HG03439 (cell line): ENCODE data around the gene BCL7A.
"Not testable (repeated sequence)": the region's sequence is repeated elsewhere in the genome, so short reads cannot be mapped to it uniquely, and the experiment has no call there.

Source experiments
- ATAC-seq: cut with Tn5 transposase; IDR thresholded peaks from one replicate; pipeline ENCODE4 v1.9.1; 2021; ENCODE audit warnings: mild to moderate bottlenecking, moderate library complexity; ENCODE audit not compliant: unreplicated experiment

The BCL7A gene

DNA sequence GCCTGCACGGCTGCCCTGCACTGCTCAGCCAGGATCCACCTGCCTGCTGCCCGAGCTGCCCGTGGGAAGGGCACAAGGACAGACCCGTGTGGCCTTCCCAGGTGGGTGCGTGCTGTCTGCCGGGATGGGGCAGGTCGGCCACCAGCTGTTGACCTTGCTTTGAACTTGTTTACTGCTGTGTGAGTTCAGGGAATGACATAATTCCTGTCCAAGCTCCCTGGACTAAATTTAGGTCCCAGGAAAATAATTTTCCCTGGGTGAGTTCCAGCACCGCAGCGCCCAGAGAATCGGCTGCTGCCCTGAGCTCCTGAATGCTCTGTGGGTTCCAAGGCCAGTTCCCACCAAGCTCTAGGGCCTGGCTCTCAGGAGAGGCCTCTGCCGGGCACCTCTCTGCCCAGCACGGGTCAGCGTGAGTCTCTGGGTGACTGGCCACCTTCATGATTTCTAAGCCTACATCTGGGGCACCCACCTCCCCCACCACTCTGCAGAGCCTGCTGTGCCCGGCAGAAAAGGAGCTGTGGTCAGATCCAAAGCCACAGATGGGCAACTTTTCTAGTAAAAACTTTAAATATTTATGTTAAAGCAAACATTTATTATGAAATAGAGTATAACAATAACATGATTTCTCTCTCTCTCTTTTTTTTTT is 29.7 kb downstream of the BCL7A start:
- ATAC-seq = no peak

- ATAC-seq = no peak
Measured at GRCh38 chr12:122052285-122052684, 30.6 kb downstream of the BCL7A start.

DNA sequence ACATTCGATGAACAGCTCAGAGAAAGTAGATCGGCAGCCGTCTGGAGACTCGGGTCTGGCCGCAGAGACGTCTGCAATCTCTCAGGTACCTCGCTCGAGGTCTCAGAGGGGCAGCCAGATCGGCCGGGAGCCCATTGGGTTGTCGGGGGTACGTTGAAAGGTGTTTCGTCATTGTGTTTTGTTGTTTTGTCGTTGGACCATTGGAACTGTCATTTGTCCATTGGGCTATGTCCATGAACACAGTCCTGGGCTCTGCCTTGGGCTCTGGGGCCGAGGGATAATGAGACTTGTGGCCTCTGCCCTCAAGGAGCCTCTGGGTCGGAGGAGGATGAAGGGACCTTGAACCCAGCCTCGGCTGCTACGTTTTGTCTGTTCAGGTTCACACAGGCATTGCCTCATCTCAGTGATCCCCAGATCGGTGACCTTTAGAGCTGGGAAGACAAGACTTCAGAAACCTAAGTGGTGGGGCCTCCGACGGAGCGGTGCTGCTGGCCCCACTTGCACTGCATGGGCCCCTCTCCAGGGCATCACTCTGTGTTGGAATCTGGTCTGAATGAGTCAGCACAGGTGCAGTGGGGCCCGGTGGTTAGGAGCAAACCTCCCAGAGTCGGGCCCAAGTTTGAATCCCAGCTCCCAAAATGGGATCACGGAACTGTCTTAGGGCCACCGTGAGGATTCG is 33.3 kb downstream of the BCL7A start:
- no peak for ATAC-seq

- ATAC-seq = not testable (repeated sequence)
Measured at GRCh38 chr12:122056406-122056805, 34.7 kb downstream of the BCL7A start.

DNA sequence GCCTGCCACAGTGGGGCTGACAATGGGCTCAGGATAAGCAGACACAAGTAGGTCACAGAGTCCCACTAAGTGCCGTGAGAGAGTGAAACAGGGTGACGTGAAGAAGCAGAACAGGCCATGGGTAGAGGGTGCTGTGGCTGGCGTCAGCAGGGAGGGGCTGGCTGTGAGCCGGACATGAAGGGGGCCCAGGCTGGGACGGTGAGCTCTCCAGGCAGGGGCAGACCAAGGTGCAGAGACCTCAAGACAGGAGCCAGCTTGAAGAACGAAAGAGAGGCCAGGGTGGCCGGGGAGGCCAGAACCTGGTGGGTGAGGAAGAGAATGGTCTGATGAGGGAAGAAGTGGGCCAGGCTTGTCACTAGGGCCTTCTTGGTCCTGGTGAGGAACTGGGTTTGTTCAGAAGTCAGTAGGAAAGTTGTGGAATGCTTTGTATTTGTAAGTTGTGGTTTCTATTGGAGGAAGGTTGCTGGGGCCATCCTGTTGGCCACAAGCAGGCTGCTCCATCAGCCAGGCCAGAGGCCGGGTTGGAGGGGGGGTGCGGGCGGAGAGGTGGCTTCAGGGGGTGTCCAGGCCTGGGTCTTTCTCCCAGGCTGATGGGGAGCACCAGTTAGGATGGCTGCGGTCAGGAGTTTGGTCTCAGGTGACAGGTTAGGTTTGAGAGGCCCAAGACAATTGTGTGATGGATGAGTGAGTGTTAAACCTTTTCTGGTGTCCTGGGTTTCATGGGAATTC is 35.5 kb downstream of the BCL7A start:
- ATAC-seq = no peak

GRCh38 chr12:122057769-122058168 is 36.1 kb downstream of the BCL7A start:
- no peak for ATAC-seq

DNA sequence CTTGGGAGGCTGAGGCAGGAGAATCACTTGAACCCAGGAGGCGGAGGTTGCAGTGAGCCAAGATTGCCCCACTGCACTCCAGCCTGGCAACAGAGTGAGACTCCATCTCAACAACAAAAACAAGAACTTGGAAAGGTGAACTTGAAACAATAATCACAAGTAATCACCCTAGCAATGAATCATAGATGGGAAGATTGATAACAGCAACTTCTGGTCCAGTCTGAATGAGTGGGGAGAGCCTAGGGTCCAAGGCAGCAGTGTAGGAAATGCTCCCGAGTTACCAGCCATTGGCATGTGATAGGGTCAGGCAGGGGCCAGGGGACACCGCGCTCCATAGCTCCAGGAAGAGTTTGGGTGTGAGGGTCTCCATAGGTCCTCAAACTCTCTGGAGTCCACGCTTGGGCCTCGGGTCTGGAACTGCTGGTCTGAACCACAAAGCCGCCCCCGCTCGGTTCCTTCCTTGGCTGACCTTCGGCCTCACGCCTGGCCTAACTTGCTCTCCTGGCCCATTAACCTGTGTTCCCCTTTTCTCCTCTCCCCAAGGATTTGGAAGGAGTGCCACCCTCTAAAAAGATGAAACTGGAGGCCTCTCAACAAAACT is 37.0 kb downstream of the BCL7A start:
- ATAC-seq = no peak

- ATAC-seq = no peak
Measured at GRCh38 chr12:122059203-122059960, 37.7 kb downstream of the BCL7A start.

DNA sequence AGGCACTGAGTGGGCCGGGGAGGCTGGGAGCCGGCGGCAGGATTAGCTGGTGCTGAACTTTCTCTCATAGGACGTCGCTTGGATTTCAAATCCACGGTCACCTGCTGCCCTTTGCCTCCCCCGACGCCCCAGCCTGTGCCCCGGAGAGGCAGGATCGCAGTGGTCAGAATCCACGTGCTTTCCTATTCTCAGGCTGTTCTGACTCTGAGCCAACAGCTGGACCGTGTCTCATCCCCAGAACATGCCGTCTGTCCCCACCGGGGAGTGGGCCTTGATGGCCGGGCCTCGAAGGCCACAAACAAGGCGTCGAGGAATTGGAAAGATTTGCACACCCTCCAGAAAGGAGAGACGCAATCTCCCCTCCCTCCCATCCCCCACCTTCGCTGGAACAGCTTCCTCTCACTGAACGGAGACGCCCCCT is 38.4 kb downstream of the BCL7A start:
- no peak for ATAC-seq

DNA sequence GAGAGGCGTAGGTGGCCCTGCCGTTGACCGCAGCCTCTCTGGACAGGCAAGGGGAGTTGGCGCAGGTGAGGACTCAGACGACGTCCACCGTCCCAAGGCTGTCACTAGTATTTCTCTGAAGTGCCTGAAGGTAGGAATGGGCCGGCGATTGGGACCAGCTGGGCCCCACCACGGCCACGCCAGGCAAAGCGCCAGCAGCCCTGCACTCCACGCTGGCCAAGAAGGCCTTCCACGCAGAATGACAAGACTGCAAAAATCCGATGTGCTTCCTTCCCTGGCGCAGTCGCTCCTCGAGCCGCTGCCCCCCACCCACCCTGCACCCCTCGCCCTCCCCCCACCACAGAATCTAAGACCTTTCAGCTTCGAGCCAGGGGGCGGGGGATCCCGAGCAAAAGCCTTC is 39.6 kb downstream of the BCL7A start:
- ATAC-seq = no peak

- ATAC-seq = no peak
Measured at GRCh38 chr12:122062832-122063693, 41.4 kb downstream of the BCL7A start.

DNA sequence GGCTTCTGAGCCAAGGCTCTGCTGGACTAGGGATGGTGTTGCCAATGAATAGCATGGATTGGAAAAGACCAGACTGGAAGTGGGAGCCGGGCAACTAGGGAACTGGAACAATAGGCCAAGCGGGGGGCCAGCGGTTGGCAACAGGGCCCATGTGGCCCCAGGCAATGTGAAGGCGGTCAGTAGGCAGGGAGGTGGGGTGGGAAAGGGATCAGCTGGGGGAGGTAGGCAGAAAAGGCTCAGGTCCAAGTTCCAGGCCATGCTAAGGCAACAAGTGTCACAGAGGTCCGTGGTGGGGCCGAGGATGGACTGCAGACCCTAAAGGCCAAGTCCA is 42.0 kb downstream of the BCL7A start:
- ATAC-seq = no peak

DNA sequence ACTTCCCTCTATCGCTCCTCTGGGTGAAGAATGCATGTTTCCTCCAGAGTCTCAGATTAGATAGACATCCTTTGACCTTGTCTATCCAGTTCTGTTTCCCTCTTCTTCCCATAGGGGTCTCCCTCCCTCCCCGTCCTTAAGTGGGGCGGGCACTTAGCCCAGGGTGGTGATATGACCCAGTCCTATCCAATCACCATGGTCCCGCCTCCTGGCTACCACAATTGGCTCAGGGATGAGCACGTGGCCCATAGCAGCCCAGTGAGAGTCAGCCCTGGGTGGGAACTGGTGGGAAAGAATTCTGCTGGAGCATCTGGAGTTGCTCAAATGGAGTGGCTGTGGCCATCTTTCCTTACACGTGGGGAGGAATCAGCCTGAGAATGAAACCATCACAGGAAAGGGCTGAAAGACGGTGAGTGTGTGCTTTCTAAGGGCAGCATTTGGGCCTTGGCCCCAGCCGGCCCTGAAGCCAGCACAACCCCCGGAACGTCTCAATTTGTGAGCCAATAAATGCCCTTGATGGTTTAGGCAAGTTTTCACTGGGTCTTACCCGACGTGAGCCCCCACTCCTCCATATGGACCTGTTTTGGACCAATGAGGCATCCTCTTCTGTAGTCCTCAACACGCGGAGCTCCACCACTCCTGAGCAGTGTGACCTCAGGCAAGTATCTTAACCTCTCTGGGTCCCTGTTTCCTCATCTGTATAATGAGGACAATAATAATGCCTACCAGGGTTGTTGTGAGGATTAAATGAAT is 42.5 kb downstream of the BCL7A start:
- no peak for ATAC-seq

DNA sequence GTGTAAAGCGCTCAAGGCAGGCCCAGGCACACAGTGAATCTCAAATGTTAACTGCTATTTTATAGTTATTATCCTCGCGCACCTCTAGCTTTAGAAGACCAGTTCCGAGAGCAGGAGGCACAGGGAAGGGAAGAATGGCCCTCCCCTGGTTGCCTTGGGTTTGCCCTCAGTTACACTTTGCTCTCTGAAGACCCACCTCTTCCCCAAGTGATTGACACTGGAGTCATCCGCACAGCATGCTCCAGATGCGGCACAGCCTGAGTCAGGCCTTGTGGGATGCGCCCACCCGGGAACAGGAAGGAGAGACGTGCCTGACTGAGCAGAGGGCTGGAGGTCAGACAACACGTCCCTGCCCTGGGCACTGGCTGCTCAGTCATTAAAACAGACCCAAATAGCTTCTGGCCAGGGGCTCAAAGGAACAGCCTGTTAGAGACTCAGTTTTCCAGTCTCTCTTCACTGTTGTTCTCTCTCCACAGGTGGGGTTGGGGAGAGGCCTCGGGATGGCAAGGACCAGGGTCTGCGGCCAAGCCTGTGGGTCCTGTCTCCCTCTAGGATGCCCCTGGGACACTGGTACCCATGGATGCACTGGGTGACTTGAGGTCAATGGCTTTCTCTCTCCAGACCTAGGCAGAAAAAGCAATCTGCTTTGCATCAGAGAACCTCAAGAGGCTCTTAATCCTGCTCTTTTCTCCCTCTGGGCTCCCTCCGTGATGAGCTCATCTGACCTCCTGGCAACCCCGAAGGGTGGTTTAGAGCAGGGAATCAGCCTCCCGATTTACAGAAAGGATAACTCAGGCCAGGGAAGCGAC is 43.3 kb downstream of the BCL7A start:
- ATAC-seq = no peak

DNA sequence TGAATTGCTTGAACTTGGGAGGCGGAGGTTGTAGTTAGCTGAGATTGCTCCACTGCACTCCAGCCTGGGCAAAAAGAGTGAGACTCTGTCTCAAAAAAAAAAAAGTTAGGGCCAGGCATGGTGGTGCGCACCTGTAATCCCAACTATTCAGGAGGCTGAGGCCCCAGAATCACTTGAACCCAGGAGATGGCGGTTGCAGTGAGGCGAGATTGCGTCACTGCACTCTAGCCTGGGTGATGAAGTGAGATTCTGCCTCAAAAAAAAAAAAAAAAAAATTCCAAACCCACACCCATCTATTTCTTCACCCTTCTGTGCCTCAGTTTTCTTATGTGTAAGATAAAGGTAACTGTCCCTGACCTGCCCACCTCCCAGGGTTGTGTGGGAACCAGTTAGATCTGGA is 45.9 kb downstream of the BCL7A start:
- ATAC-seq = no peak

- ATAC-seq = peak; percentile 89
Measured at GRCh38 chr12:122067966-122068365, 46.3 kb downstream of the BCL7A start.

DNA sequence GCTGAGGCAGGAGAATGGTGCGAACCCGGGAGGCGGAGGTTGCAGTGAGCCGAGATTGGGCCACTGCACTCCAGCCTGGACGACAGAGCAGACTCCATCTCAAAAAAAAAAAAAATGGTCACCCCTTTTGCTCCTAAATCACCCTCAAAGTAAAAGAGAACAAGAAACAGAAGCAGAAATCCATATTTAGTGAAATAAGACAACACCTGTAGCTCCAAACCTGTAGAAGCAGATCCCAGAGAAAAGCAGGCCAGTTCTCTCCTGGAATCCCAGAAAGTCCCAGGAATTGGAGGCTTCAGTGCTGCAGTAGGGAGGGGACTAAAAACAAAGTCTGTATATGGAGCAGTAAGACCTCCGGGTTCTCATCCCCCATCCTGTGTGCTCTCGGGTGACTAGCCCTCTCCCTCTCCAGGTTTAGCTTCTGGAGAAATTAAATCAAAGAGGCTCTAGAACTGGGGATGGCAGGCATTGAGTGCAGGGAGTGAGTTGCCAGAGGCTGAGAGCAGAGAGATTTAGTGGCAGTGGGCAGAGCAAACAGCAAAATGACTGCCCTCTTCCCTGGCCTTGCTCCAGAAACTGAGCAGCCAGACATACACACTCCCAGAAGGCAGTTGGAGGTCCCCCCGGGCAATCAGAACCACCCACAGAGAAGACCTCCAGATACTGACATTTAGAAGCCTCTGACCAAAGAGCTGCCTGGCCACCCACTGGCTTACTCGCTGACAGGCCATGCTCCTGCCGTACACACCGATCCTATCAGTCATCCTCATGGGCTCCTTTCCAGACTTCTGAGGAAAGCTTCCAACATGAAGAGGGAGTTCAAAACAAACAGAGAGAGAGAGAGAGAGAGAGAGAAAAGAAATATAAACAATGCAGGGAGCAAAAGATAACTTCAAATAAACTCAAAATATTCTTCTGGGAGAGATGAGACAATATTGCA is 50.6 kb downstream of the BCL7A start:
- no peak for ATAC-seq

DNA sequence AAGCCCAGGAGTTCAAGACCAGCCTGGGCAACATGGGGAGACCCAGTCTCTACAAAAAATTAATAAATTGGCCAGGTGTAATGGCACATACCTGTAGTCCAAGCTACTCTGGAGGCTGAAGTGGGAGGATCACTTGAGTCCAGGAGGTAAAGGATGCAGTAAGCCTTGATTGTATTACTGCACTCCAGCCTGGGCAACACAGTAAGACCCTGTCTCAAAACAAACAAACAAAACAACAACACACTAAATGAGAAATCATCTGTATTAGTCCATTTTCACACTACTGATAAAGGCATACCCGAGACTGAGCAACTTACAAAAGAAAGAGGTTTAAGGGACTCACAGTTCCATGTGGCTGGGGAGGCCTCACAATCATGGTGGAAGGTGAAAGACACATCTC is 52.1 kb downstream of the BCL7A start:
- no peak for ATAC-seq
